HepG2 (cell line): ENCODE results near the gene TRIAP1.

ENCODE experiments used
- EP300 ChIP-seq, 3 experiments: sonication (generic) in 1 of 3; formaldehyde crosslinking in 1 of 3; IDR thresholded peaks; 2 replicates each; pipeline versions ENCODE4 v1.5.1 to v1.6.1; 2011 to 2020; ENCODE audit warnings: low read depth in 2 of 3, low read length in 2 of 3, borderline replicate concordance in 1 of 3, improper control_type of control experiment in 1 of 3, mild to moderate bottlenecking in 1 of 3, missing genetic modification reagents in 1 of 3, moderate library complexity in 1 of 3
- HDAC2 ChIP-seq: sonication (generic); formaldehyde crosslinking; IDR thresholded peaks from 2 replicates; pipeline ENCODE4 v1.4.0; 2020; ENCODE audit warnings: missing genetic modification reagents
- MEIS1 ChIP-seq: sonication (generic); formaldehyde crosslinking; IDR thresholded peaks from 2 replicates; pipeline ENCODE4 v1.9.0; 2021; ENCODE audit warnings: mild to moderate bottlenecking, missing genetic modification reagents, moderate library complexity, borderline replicate concordance
- NFYB ChIP-seq: sonication (generic); formaldehyde crosslinking; IDR thresholded peaks from 2 replicates; pipeline ENCODE4 v1.4.0; 2020; ENCODE audit warnings: missing genetic modification reagents
- PAX8 ChIP-seq: sonication (generic); formaldehyde crosslinking; IDR thresholded peaks from 2 replicates; pipeline ENCODE4 v1.8.0; 2022; ENCODE audit warnings: mild to moderate bottlenecking, missing genetic modification reagents, borderline replicate concordance
- SMAD9 ChIP-seq: sonication (generic); formaldehyde crosslinking; IDR thresholded peaks from 2 replicates; pipeline ENCODE4 v1.5.1; 2020; ENCODE audit warnings: mild to moderate bottlenecking, missing genetic modification reagents
- SUZ12 ChIP-seq: fragments of 150-350 bp; IDR thresholded peaks from 2 replicates; pipeline ENCODE4 v1.6.1; 2014; ENCODE audit warnings: low read depth, low read length
- TBP ChIP-seq: sonication (generic); formaldehyde crosslinking; IDR thresholded peaks from 2 replicates; pipeline ENCODE4 v1.5.0; 2020; ENCODE audit warnings: missing genetic modification reagents
- ZNF441 ChIP-seq: sonication (generic); formaldehyde crosslinking; IDR thresholded peaks from 2 replicates; pipeline ENCODE4 v1.7.0; 2021; ENCODE audit warnings: missing genetic modification reagents, borderline replicate concordance
- TF ChIP-seq, protein P1 (sequence below): sonication (generic); formaldehyde crosslinking; IDR thresholded peaks from 2 replicates; pipeline ENCODE4 v1.4.0; 2020; ENCODE audit warnings: missing genetic modification reagents

DNA sequence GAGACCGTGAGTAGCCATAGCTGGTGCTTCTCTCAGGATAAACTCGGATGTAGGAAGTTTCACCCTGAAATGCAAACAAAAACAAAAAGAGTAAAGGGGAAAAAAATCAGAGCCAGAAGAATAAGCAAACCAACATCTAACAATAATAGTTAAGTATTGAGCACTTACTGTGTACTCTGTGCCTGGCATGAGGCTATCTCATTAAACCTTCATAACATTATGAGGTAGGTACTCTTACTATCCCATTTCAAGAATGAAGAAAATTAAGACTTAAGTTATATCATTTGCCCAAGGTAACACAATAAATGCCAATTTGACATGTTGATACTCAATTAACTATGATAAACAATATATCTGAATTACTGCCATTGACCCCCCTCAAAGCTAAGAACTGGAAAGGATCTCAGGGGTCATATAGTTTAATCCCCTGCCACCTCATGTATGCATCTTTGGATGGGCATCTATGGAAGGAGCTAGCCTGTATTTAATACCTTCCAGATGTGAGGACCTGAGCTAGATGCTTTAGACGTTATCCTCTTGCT is 16.0 kb upstream of the TRIAP1 start:
- TF ChIP-seq PAX8 (CRISPR knock-in tag) (no peak), MEIS1 (CRISPR knock-in tag) (no peak), ZNF441 (no peak), HDAC2 (CRISPR knock-in tag) (no peak), SMAD9 (CRISPR knock-in tag) (no peak), EP300 (IDR thresholded peaks at IDR 0.05; ENCODE audit: low read depth in 2 of 2, low read length in 2 of 2) (no peak), EP300 (CRISPR knock-in tag; IDR thresholded peaks at IDR 0.05; ENCODE audit: borderline replicate concordance) (no peak), SUZ12 (no peak), TBP (no peak), NFYB (CRISPR knock-in tag) (no peak)
- TF ChIP-seq, protein P1, sequence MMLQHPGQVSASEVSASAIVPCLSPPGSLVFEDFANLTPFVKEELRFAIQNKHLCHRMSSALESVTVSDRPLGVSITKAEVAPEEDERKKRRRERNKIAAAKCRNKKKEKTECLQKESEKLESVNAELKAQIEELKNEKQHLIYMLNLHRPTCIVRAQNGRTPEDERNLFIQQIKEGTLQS: no peak
